Measurements from ENCODE around the gene LYPD6B.

LYPD6B gene

GRCh38 chr2:149132339-149132738 is 93.8 kb downstream of the LYPD6B start:
- no peak for DNase-seq

GRCh38 chr2:149132901-149133300 is 94.4 kb downstream of the LYPD6B start:
- no peak for DNase-seq

GRCh38 chr2:149134335-149134923 is 95.9 kb downstream of the LYPD6B start:
- DNase-seq = no peak

GRCh38 chr2:149136111-149136510 is 97.6 kb downstream of the LYPD6B start:
- no peak for DNase-seq

- DNase-seq = no peak
Observed at GRCh38 chr2:149141046-149141445, 102.5 kb downstream of the LYPD6B start.

GRCh38 chr2:149143734-149144133 is 105.2 kb downstream of the LYPD6B start:
- no peak for DNase-seq

- no peak for DNase-seq
Observed at GRCh38 chr2:149145314-149146295, 107.1 kb downstream of the LYPD6B start.

- no peak for DNase-seq
Observed at GRCh38 chr2:149146876-149147275, 108.4 kb downstream of the LYPD6B start.

GRCh38 chr2:149148194-149149006 is 109.9 kb downstream of the LYPD6B start:
- DNase-seq = no peak

- DNase-seq = no peak
Observed at GRCh38 chr2:149149007-149149297, 110.5 kb downstream of the LYPD6B start.

GRCh38 chr2:149152469-149152953 is 114.0 kb downstream of the LYPD6B start:
- no peak for DNase-seq

- DNase-seq = no peak
Observed at GRCh38 chr2:149155196-149155969, 116.9 kb downstream of the LYPD6B start.

- no peak for DNase-seq
Observed at GRCh38 chr2:149155988-149156387, 117.5 kb downstream of the LYPD6B start.

GRCh38 chr2:149156971-149157740 is 118.7 kb downstream of the LYPD6B start:
- no peak for DNase-seq

- no peak for DNase-seq
Observed at GRCh38 chr2:149158957-149159356, 120.5 kb downstream of the LYPD6B start.

GRCh38 chr2:149160195-149160594 is 121.7 kb downstream of the LYPD6B start:
- no peak for DNase-seq

- DNase-seq = no peak
Observed at GRCh38 chr2:149160701-149161217, 122.3 kb downstream of the LYPD6B start.

GRCh38 chr2:149161481-149162225 is 123.2 kb downstream of the LYPD6B start:
- DNase-seq = no peak

GRCh38 chr2:149164296-149164695 is 125.8 kb downstream of the LYPD6B start:
- DNase-seq = no peak

- no peak for DNase-seq
Observed at GRCh38 chr2:149164827-149165226, 126.3 kb downstream of the LYPD6B start.

All from GDM1 (cell line).